Ovary (tissue), 3 donors: ENCODE results near the gene NPHP1.

Experiments
- POLR2A ChIP-seq: fragments of 450-650 bp; IDR thresholded peaks from one replicate; pipeline ENCODE4 v1.6.1; 2017; ENCODE audit warnings: antibody characterized with exemption, mild to moderate bottlenecking, moderate library complexity
- TF ChIP-seq, protein P1 (sequence below), 3 donors: fragments of 450-650 bp in 2 of 3; fragments of 200-600 bp in 1 of 3; IDR thresholded peaks; one replicate each; pipeline versions ENCODE4 v1.5.1 to v1.8.0; 2016 to 2022; ENCODE audit warnings: antibody characterized with exemption in 3 of 3, mild to moderate bottlenecking in 1 of 3
- donor health status: DM: no; HTN: no; CAD: no.

DNA sequence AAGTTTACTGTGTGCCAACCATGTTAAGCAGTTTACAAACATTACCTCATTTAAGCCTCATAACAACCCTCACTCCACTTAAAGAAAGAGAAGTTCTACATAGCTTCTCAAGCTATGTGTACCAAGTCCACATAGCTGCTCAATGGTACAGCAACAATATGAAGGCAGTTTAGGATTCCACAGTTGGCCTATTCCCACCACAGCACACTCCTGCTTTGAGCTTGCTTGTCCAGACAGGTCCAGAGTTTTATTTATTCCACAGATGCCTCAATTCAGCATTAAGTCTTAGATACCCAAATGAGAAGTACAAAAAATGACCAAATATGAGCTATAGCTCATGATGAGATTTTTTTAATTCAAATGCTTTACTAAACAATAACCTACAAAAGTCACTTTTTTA is 24.8 kb downstream of the NPHP1 start:
- TF ChIP-seq, protein P1, sequence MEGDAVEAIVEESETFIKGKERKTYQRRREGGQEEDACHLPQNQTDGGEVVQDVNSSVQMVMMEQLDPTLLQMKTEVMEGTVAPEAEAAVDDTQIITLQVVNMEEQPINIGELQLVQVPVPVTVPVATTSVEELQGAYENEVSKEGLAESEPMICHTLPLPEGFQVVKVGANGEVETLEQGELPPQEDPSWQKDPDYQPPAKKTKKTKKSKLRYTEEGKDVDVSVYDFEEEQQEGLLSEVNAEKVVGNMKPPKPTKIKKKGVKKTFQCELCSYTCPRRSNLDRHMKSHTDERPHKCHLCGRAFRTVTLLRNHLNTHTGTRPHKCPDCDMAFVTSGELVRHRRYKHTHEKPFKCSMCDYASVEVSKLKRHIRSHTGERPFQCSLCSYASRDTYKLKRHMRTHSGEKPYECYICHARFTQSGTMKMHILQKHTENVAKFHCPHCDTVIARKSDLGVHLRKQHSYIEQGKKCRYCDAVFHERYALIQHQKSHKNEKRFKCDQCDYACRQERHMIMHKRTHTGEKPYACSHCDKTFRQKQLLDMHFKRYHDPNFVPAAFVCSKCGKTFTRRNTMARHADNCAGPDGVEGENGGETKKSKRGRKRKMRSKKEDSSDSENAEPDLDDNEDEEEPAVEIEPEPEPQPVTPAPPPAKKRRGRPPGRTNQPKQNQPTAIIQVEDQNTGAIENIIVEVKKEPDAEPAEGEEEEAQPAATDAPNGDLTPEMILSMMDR (IDR thresholded peaks at IDR 0.05), result no peak
- no peak for TF ChIP-seq POLR2A
